Measurements from ENCODE around the gene HAT1.

HAT1 gene

GRCh38 chr2:172011812-172012575 lies 89.7 kb downstream of the HAT1 start:
- in situ Hi-C loops (cut with MboI; ENCODE audit: low pct_unique_long_range_greater_than_20kb, low sequenced_read_pairs): no loop called here
- no peak for DNase-seq

DNA sequence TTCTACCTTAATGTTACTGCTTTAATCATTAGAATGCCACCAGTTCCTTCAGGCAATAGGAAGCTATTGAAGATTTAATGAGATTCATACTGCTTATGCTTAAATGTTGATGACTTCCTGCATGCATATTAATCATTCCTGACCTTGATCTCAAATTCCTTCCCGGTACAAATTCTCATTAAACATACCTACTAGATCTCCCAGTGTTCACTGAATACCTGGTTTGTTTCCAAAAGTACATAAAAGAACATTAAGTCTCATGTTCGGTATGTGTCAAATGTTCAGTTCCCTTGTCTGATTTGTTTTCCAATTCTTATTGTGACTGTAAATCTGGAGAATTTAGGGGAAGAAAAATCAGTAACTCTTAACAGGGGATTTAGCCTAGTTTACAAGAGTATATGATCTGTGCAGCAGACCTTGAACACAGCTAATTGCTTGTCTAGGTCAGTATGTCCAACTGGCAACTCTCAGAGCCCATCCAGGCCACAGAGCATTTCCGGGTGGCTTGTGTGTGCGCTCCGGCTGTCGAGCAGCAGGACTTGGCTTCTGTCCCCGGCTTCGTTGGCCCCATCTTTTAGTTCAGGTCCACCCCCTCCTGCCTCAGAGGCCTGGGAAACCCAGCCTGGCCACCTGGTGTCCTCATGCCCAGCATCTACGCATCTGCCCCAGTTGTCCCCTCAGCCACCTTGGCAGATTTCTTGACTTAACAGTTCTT lies 90.6 kb downstream of the HAT1 start:
- no peak for DNase-seq
- in situ Hi-C loops (cut with MboI; ENCODE audit: low pct_unique_long_range_greater_than_20kb, low sequenced_read_pairs): no loop called here

DNA sequence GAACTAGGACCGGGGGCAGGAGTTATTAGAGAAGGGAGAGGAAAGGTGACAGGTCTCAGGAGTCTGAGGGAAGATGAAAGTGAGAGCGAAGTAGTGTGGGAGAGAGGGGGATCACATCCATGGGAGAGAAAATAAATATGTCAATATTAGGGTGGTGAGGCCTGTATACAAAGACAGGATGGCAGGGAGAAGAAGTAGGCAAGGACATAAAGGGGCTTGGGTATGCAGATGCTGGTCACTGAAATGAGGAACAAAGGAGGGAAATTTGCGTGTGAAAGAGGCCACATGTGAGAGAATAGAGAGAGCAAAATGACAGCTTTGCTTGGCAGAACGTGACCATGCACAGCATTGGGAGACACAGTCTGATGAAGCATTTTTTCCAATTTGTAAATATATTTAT lies 91.1 kb downstream of the HAT1 start:
- in situ Hi-C loops (cut with MboI; ENCODE audit: low pct_unique_long_range_greater_than_20kb, low sequenced_read_pairs): no loop called here
- peak; percentile 83 for DNase-seq

GRCh38 chr2:172021074-172021931 lies 99.0 kb downstream of the HAT1 start:
- in situ Hi-C loops (cut with MboI; ENCODE audit: low pct_unique_long_range_greater_than_20kb, low sequenced_read_pairs): no loop called here

DNA sequence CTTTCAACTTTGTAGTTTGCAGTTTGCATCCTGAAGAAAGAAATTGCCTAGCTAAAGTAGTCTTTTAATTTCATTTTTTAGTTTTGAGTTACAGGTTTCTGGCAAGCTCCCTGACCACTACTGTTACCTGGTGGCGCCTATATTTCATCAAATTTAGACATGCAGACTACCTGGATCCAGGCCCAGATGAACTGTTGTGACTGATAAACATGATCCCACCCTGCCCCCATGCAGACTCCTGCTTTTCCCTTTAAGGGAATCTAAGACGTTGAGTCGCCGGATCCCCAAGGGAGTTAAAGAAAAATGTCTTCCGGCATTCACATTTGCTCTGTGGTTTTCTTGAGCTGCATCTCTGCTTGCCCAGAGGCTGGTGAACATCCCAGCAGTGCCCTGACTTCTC lies 99.7 kb downstream of the HAT1 start:
- in situ Hi-C loops (cut with MboI; ENCODE audit: low pct_unique_long_range_greater_than_20kb, low sequenced_read_pairs): no loop called here
- no peak for DNase-seq

More at GRCh38 chr2:172021074-172021931, 99.0 kb downstream of the HAT1 start:
- peak; percentile 49 for DNase-seq

DNA sequence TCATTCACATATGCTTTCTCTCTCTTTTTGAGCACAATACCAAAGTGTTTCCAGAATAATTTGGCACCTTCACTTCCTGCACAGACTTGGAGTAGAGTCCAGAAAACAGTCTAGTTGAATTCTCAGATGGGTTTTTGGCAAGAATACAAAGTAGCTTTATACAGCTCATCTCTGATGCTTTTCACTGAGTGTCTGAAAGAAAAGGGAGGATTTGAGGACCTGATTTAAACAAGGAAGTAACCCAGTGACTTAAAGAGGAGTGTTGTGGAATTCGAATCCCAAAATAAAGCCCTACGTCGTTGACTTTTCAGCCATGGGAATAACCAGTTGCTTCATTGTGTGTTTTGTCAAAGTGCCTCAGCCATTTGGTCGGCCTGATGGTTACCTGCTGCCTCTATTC lies 109.3 kb downstream of the HAT1 start:
- in situ Hi-C loops (cut with MboI; ENCODE audit: low pct_unique_long_range_greater_than_20kb, low sequenced_read_pairs): no loop called here
- DNase-seq: no peak
